WI38 (cell line): ENCODE data around the gene TMEM144.

Source experiments
- H3K4me3 ChIP-seq: 2 replicates; pipeline ENCODE4 v1.5.1; 2011; ENCODE audit warnings: low read depth, mild to moderate bottlenecking, control low read depth, low read length
- TF ChIP-seq, protein P1 (sequence below): IDR thresholded peaks from 2 replicates; pipeline ENCODE4 v1.5.1; 2012; ENCODE audit warnings: low read depth, mild to moderate bottlenecking, control low read depth, low read length

TMEM144 gene

GRCh38 chr4:158176776-158177175, 33.5 kb upstream of the TMEM144 start:
- TF ChIP-seq, protein P1, sequence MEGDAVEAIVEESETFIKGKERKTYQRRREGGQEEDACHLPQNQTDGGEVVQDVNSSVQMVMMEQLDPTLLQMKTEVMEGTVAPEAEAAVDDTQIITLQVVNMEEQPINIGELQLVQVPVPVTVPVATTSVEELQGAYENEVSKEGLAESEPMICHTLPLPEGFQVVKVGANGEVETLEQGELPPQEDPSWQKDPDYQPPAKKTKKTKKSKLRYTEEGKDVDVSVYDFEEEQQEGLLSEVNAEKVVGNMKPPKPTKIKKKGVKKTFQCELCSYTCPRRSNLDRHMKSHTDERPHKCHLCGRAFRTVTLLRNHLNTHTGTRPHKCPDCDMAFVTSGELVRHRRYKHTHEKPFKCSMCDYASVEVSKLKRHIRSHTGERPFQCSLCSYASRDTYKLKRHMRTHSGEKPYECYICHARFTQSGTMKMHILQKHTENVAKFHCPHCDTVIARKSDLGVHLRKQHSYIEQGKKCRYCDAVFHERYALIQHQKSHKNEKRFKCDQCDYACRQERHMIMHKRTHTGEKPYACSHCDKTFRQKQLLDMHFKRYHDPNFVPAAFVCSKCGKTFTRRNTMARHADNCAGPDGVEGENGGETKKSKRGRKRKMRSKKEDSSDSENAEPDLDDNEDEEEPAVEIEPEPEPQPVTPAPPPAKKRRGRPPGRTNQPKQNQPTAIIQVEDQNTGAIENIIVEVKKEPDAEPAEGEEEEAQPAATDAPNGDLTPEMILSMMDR = no peak
- no peak overlapping the region for H3K4me3 ChIP-seq

DNA sequence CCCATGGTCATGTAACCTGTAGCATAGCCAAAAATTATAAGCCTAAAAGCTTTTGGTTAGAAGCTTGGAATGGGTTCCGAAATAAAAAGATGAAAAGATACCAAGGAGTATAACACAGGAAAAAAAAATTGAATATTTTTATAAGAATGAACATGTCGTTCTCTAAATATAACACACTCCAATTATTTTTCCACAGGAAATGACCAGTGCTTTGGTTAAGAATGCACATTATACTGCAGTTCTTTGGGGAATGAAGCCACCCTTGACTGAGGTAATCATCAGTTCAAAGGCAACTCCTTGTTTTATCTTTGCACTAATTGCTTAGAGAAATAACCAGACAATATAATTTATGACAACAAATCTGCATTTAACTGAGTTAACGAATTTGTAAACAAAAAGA, 30.8 kb upstream of the TMEM144 start:
- H3K4me3 ChIP-seq = no peak overlapping the region
- TF ChIP-seq, protein P1 = no peak

DNA sequence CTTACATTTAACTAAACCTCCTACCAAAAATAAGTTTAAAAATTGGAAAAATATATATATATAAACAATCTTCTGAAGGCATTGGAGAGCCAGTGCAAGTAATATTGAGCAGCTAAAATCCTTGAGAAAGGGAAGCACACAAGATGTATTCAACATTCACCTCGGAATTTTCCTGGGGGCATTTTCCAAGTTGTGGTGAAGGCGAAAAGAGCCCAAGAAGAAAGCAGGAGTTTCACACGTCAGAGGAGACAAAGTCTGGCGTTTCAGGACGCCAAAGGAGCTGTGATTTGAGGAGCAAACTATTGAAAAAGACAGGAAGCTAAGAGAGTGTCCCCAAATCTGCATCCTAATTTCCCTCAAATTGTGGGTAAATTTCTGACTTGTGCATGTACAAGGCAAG, 28.4 kb upstream of the TMEM144 start:
- TF ChIP-seq, protein P1 = no peak
- H3K4me3 ChIP-seq = no peak overlapping the region

GRCh38 chr4:158182736-158183135, 27.6 kb upstream of the TMEM144 start:
- TF ChIP-seq, protein P1 = no peak
- no peak overlapping the region for H3K4me3 ChIP-seq

DNA sequence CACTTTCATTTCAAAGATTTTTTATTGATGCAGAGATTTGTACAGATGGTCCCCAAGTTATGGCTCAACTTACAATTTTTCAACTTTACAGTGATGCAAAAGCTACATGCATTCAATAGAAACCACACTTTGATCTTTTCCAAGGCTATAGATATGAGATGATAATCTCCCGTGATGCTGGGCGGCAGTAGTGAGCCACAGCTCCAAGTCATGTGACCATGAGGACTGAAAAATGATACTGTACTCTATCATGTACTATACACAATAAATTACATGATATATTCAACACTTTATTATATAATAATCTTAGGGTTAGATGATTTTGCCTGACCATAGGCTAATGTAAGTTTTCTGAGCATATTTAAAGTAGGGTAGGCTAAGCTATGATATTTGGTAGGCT, 23.5 kb upstream of the TMEM144 start:
- H3K4me3 ChIP-seq = no peak overlapping the region
- TF ChIP-seq, protein P1 = no peak

GRCh38 chr4:158189422-158189821, 20.9 kb upstream of the TMEM144 start:
- TF ChIP-seq, protein P1 = no peak
- H3K4me3 ChIP-seq = no peak overlapping the region

- TF ChIP-seq, protein P1 = no peak
- H3K4me3 ChIP-seq = no peak overlapping the region
Observed at GRCh38 chr4:158190718-158191117, 19.6 kb upstream of the TMEM144 start.
